Activated T-cell treated with anti-CD3 and anti-CD28 coated beads, Interleukin-2, amount 50 U/mL, for 72 hours (primary cell): ENCODE data around the gene CELF4. TPM values are rescaled to one million over a fixed set of nuclear protein-coding genes. Genes with fewer than 3 reads are reported as not detected.

ENCODE experiments used
- ATAC-seq, 2 donors: fragments of 150-1000 bp; cut with Tn5 transposase; replicated peaks in 1 of 2; 2 replicates each; pipeline ENCODE4 v1.10.0; 2021; ENCODE audit warnings: moderate library complexity in 2 of 2, mild to moderate bottlenecking in 1 of 2
- DNase-seq, 2 donors: peaks; one replicate each; pipeline ENCODE4 v3.0.0; 2021 to 2022; ENCODE audit warnings: mixed read lengths in 1 of 2
- H3K27ac Mint-ChIP-seq: one replicate; pipeline ENCODE4 v1.8.0; 2022; ENCODE audit warnings: mild to moderate bottlenecking, moderate library complexity, mixed read lengths
- H3K27me3 Mint-ChIP-seq: one replicate; pipeline ENCODE4 v1.8.0; 2022; ENCODE audit warnings: low read depth, mixed read lengths
- H3K36me3 Mint-ChIP-seq, 2 donors: one replicate each; pipeline ENCODE4 v1.8.0; 2022; ENCODE audit warnings: mixed read lengths in 2 of 2, mild to moderate bottlenecking in 1 of 2; ENCODE audit not compliant: insufficient read depth in 2 of 2
- H3K4me1 Mint-ChIP-seq: one replicate; pipeline ENCODE4 v1.8.0; 2022; ENCODE audit warnings: low read depth, mixed read lengths
- H3K4me3 Mint-ChIP-seq, 2 donors: one replicate each; pipeline ENCODE4 v1.8.0; 2022; ENCODE audit warnings: mild to moderate bottlenecking in 2 of 2, mixed read lengths in 2 of 2, moderate library complexity in 2 of 2
- H3K9me3 Mint-ChIP-seq, 2 donors: one replicate each; pipeline ENCODE4 v1.8.0; 2022; ENCODE audit warnings: mixed read lengths in 2 of 2
- total RNA-seq, 2 donors: library from RNA; stranded (reverse); gene quantifications; one replicate each; pipeline ENCODE4 v1.2.3, GENCODE V29; 2022

Gene CELF4
- total RNA-seq, 2 donors from 2014 or later: not detected

- Mint-ChIP-seq H3K9me3 (no peaks in the 10 kb centered on the region), H3K36me3 (no peaks in the 10 kb centered on the region), H3K4me3 (no peak overlapping the region), H3K27ac (no peak overlapping the region), H3K27me3 (peaks cover 37% of the 10 kb centered on the region), H3K4me1 (no peaks in the 10 kb centered on the region)
- ATAC-seq: no peak
- no peak for DNase-seq
These were observed 43.8 kb downstream of the CELF4 start for GRCh38 chr18:37521510-37522465.

DNA sequence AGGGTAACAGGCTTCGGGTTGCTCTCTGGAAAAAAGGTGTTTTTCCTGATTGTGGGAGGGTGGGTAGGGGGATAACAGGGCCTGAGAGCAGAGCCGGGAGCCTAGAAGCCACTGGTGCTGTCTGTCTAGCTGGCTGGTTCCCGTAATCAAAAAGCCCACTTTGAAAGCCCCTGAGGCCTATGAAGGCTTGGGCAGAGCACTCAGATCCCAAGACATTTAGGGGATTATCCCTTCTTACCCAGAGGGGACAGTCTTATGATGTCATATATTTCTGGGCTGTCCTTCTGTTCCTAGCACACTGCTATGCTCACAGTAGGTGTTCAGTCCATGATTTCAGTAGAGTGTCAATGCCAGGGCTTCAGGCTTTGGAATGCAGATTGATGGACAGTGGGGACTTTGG lies 45.1 kb downstream of the CELF4 start:
- Mint-ChIP-seq H3K36me3 (no peaks in the 10 kb centered on the region), H3K4me3 (no peak overlapping the region), H3K4me1 (no peaks in the 10 kb centered on the region), H3K9me3 (no peaks in the 10 kb centered on the region), H3K27me3 (peaks cover 25% of the 10 kb centered on the region), H3K27ac (no peak overlapping the region)
- ATAC-seq (no peak), DNase-seq (no peak)

DNA sequence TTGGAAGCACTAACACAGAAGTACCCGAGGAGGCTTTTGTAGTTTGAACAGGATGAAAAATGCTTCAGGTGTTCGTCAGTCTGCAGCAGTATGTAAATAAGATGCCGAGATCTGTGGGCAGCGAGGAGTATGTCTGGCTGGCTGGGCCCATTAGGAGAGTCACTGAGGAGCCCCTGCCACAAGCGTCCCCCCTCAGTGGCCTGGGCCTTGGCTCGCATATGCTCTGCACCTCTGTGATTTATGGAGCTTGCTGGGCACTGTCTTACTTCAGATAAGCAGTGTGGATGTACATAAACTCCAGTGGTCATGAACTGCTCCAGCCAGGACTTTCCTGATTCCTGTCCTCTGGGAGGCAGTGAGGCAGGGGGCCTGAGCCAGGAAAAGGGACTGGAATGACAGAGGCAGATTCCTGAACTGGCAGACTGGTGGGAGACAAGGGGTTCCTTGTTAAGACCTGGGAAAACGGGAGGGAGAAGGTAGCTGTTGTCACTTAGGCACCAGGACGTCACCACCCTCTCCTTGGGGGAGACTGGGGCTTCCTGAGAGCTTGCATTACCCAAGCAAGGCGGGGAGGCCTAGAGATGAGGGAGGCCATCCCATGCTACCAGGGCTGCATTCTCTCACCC lies 46.0 kb downstream of the CELF4 start:
- no peaks in the 10 kb centered on the region for H3K4me1 Mint-ChIP-seq
- no peak overlapping the region for H3K4me3 Mint-ChIP-seq
- no peaks in the 10 kb centered on the region for H3K9me3 Mint-ChIP-seq
- H3K36me3 Mint-ChIP-seq: no peaks in the 10 kb centered on the region
- ATAC-seq (no peak), DNase-seq (no peak)
- no peak overlapping the region for H3K27ac Mint-ChIP-seq
- peaks cover 16% of the 10 kb centered on the region for H3K27me3 Mint-ChIP-seq

GRCh38 chr18:37516361-37516853 lies 49.2 kb downstream of the CELF4 start:
- no peaks in the 10 kb centered on the region for H3K4me1 Mint-ChIP-seq
- no peak for ATAC-seq
- H3K27ac Mint-ChIP-seq: no peak overlapping the region
- H3K36me3 Mint-ChIP-seq: no peaks in the 10 kb centered on the region
- H3K9me3 Mint-ChIP-seq: peaks cover 0 to 2% of the 10 kb centered on the region in 2 donors
- no peak for DNase-seq
- H3K27me3 Mint-ChIP-seq: peaks cover 13% of the 10 kb centered on the region
- H3K4me3 Mint-ChIP-seq: no peak overlapping the region

DNA sequence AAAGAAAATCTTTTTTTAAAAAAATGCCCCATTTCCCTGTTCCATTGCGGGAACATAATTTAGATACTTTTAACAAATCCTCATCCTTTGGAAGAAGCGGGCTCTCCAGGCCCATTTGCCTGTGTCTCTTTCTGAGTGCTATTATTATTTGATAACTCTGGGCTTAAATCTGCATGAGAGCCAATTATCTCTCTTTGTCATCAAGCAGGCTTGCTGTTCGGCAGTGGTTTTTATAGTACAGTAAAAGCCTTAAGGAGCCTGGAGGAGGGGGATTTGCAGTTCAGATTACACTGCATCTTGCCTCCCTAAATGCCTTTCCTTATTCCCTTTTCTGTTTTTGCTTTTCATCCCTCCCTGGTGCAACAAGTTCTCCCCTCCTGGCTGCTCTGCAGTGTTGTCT lies 50.6 kb downstream of the CELF4 start:
- ATAC-seq (no peak), DNase-seq (no peak)
- Mint-ChIP-seq H3K4me3 (no peak overlapping the region), H3K4me1 (no peaks in the 10 kb centered on the region), H3K27ac (no peak overlapping the region), H3K27me3 (peaks cover 13% of the 10 kb centered on the region), H3K9me3 (peaks cover under 1 to 2% of the 10 kb centered on the region in 2 donors), H3K36me3 (no peaks in the 10 kb centered on the region)

DNA sequence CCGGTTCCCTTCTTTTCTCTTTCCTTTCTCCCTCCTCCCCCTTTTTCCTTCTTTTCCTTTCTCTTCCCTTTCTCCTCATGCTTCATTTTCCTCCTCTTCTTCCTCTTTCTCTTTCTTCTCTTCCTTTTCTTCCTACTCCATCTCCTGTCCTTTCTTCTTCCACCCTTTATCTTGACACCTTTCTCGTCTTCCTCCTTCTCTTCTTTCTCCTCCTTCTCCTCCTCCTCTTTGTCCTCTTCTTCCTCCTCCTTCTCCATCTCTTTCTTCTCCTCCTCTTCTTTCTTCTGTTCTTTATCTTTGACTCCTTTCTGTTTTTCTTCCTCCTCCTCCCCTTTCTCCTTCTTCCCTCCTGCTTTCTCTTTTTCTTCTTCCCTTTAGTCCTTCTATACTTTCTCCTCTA lies 53.2 kb downstream of the CELF4 start:
- Mint-ChIP-seq H3K27ac (no peak overlapping the region), H3K9me3 (peaks cover 3 to 6% of the 10 kb centered on the region in 2 donors), H3K4me1 (no peaks in the 10 kb centered on the region), H3K36me3 (no peaks in the 10 kb centered on the region), H3K4me3 (no peak overlapping the region), H3K27me3 (peaks cover 13% of the 10 kb centered on the region)
- ATAC-seq: no peak
- no peak for DNase-seq

- Mint-ChIP-seq H3K4me3 (no peak overlapping the region), H3K27ac (no peak overlapping the region), H3K27me3 (peaks cover 13% of the 10 kb centered on the region), H3K9me3 (peaks cover 3 to 6% of the 10 kb centered on the region in 2 donors), H3K4me1 (no peaks in the 10 kb centered on the region), H3K36me3 (no peaks in the 10 kb centered on the region)
- ATAC-seq (no peak), DNase-seq (no peak)
These were observed 53.8 kb downstream of the CELF4 start for GRCh38 chr18:37511721-37512298.

DNA sequence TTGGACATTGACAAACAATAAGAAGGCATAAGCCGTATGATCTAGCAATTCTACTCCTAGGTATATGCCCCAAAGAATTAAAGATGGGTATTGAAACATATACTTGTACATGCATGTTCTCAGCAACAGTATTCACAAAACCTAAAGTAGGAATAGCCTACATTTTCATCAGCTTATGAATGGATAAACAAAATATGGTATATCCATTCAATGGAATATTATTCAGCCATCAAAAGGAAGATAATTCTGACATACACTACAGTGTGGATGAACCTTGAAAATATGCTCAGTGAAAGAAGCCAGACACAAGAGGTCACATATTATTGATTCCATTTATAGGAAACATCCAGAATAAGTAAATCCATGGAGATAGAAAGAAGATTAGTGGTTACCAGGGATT lies 56.0 kb downstream of the CELF4 start:
- H3K36me3 Mint-ChIP-seq: no peaks in the 10 kb centered on the region
- no peaks in the 10 kb centered on the region for H3K4me1 Mint-ChIP-seq
- H3K9me3 Mint-ChIP-seq: peaks cover 3 to 6% of the 10 kb centered on the region in 2 donors
- ATAC-seq (no peak), DNase-seq (no peak)
- H3K4me3 Mint-ChIP-seq: no peak overlapping the region
- H3K27me3 Mint-ChIP-seq: peaks cover 13% of the 10 kb centered on the region
- no peak overlapping the region for H3K27ac Mint-ChIP-seq

GRCh38 chr18:37508207-37508606 lies 57.4 kb downstream of the CELF4 start:
- Mint-ChIP-seq H3K4me1 (no peaks in the 10 kb centered on the region), H3K27me3 (peaks cover under 1% of the 10 kb centered on the region), H3K36me3 (no peaks in the 10 kb centered on the region), H3K27ac (no peak overlapping the region), H3K9me3 (peaks cover 3 to 6% of the 10 kb centered on the region in 2 donors), H3K4me3 (no peak overlapping the region)
- ATAC-seq (no peak), DNase-seq (no peak)

GRCh38 chr18:37507239-37507638 lies 58.4 kb downstream of the CELF4 start:
- H3K9me3 Mint-ChIP-seq: peaks cover 3 to 6% of the 10 kb centered on the region in 2 donors
- H3K4me3 Mint-ChIP-seq: no peak overlapping the region
- no peaks in the 10 kb centered on the region for H3K27me3 Mint-ChIP-seq
- no peak overlapping the region for H3K27ac Mint-ChIP-seq
- H3K4me1 Mint-ChIP-seq: no peaks in the 10 kb centered on the region
- DNase-seq (no peak), ATAC-seq (no peak)
- no peaks in the 10 kb centered on the region for H3K36me3 Mint-ChIP-seq

DNA sequence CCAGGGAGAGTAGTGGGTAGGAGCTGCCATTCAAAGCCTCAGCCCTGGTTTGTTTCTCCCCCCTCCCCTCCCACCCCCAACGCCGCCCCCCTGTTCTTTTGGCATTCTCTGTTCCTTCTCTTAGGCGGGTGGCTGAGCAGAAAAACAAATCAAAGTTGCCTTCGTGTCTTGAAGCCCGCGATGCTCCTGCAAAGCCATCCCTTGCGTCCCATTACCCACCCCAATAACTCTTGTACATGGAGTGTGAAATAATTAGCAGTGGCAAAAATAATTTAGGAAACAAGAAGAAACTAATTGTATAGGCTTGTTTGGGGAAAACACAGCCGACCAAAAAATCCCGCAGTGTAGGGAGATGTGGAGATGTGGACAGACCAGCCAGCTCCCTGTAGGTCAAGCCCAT lies 59.6 kb downstream of the CELF4 start:
- peaks cover 5% of the 10 kb centered on the region for H3K27me3 Mint-ChIP-seq
- peaks cover 3 to 4% of the 10 kb centered on the region in 2 donors for H3K9me3 Mint-ChIP-seq
- no peak overlapping the region for H3K4me3 Mint-ChIP-seq

GRCh38 chr18:37505321-37505720 lies 60.3 kb downstream of the CELF4 start:
- no peak for ATAC-seq
- no peak overlapping the region for H3K4me3 Mint-ChIP-seq
- H3K27me3 Mint-ChIP-seq: peaks cover 5% of the 10 kb centered on the region
- no peak overlapping the region for H3K27ac Mint-ChIP-seq
- H3K4me1 Mint-ChIP-seq: no peaks in the 10 kb centered on the region
- H3K9me3 Mint-ChIP-seq: peaks cover 3 to 4% of the 10 kb centered on the region in 2 donors
- DNase-seq: no peak
- no peaks in the 10 kb centered on the region for H3K36me3 Mint-ChIP-seq

More for the DNA sequence above, 59.6 kb downstream of the CELF4 start:
- DNase-seq (no peak), ATAC-seq (no peak)
- Mint-ChIP-seq H3K36me3 (no peaks in the 10 kb centered on the region), H3K4me1 (no peaks in the 10 kb centered on the region), H3K27ac (no peak overlapping the region)

- DNase-seq: no peak
- no peak for ATAC-seq
- Mint-ChIP-seq H3K9me3 (no peaks in the 10 kb centered on the region), H3K4me1 (no peaks in the 10 kb centered on the region), H3K27me3 (peaks cover 13% of the 10 kb centered on the region), H3K36me3 (no peaks in the 10 kb centered on the region), H3K4me3 (no peak overlapping the region), H3K27ac (no peak overlapping the region)
These were observed 63.0 kb downstream of the CELF4 start for GRCh38 chr18:37502601-37503000.
